SK-N-SH (cell line): ENCODE results near the gene FBXL22.

Experiments
- CHD2 ChIP-seq: fragments of 150-350 bp; IDR thresholded peaks from 2 replicates; pipeline ENCODE4 v1.6.1; 2018; ENCODE audit warnings: low read length; ENCODE audit not compliant: partially characterized antibody
- CTCF ChIP-seq: fragments of 200-600 bp; sonication (generic); IDR thresholded peaks from 2 replicates; pipeline ENCODE4 v1.6.1; 2017; ENCODE audit warnings: antibody characterized with exemption, mild to moderate bottlenecking, moderate library complexity
- EP300 ChIP-seq, 2 experiments: IDR thresholded peaks; 2 replicates each; pipeline versions ENCODE4 v1.4.0 to v1.6.1; 2012; ENCODE audit warnings: borderline replicate concordance in 1 of 2, low read depth in 1 of 2, low read length in 1 of 2
- EZH2phosphoT487 ChIP-seq: fragments of 200-600 bp; sonication (generic); IDR thresholded peaks from 2 replicates; pipeline ENCODE4 v1.6.1; 2017; ENCODE audit warnings: low read depth, mixed run types, mild to moderate bottlenecking, antibody characterized with exemption, moderate library complexity, borderline replicate concordance
- FOXM1 ChIP-seq: IDR thresholded peaks from 2 replicates; pipeline ENCODE4 v1.4.0; 2012; ENCODE audit warnings: low read depth, mild to moderate bottlenecking
- GATA2 ChIP-seq: sonication (generic); formaldehyde crosslinking; IDR thresholded peaks from 2 replicates; pipeline ENCODE4 v1.5.0; 2020; ENCODE audit warnings: mild to moderate bottlenecking, missing genetic modification reagents
- MAX ChIP-seq: IDR thresholded peaks from 2 replicates; pipeline ENCODE4 v1.4.0; 2012; ENCODE audit warnings: low read depth
- POLR2AphosphoS5 ChIP-seq: IDR thresholded peaks from 2 replicates; pipeline ENCODE4 v1.6.1; 2012; ENCODE audit warnings: low read depth, low read length
- RAD21 ChIP-seq: IDR thresholded peaks from 2 replicates; pipeline ENCODE4 v1.6.1; 2012; ENCODE audit warnings: mild to moderate bottlenecking, low read length
- TF ChIP-seq, protein P1 (sequence below): IDR thresholded peaks from 2 replicates; pipeline ENCODE4 v1.6.1; 2012; ENCODE audit warnings: mild to moderate bottlenecking, low read depth, low read length, moderate library complexity
- TF ChIP-seq, protein P2 (sequence below): fragments of 150-350 bp; IDR thresholded peaks from 2 replicates; pipeline ENCODE4 v1.6.1; 2017; ENCODE audit warnings: antibody characterized with exemption, low read length, low read depth, borderline replicate concordance

- TF ChIP-seq CTCF (no peak), EP300 (IDR thresholded peaks at IDR 0.05; ENCODE audit: borderline replicate concordance in 1 of 2, low read depth in 1 of 2, low read length in 1 of 2) (no peak), POLR2AphosphoS5 (no peak), GATA2 (CRISPR knock-in tag) (no peak), CHD2 (no peak), MAX (no peak), FOXM1 (no peak), RAD21 (no peak), EZH2phosphoT487 (no peak)
- TF ChIP-seq, protein P1, sequence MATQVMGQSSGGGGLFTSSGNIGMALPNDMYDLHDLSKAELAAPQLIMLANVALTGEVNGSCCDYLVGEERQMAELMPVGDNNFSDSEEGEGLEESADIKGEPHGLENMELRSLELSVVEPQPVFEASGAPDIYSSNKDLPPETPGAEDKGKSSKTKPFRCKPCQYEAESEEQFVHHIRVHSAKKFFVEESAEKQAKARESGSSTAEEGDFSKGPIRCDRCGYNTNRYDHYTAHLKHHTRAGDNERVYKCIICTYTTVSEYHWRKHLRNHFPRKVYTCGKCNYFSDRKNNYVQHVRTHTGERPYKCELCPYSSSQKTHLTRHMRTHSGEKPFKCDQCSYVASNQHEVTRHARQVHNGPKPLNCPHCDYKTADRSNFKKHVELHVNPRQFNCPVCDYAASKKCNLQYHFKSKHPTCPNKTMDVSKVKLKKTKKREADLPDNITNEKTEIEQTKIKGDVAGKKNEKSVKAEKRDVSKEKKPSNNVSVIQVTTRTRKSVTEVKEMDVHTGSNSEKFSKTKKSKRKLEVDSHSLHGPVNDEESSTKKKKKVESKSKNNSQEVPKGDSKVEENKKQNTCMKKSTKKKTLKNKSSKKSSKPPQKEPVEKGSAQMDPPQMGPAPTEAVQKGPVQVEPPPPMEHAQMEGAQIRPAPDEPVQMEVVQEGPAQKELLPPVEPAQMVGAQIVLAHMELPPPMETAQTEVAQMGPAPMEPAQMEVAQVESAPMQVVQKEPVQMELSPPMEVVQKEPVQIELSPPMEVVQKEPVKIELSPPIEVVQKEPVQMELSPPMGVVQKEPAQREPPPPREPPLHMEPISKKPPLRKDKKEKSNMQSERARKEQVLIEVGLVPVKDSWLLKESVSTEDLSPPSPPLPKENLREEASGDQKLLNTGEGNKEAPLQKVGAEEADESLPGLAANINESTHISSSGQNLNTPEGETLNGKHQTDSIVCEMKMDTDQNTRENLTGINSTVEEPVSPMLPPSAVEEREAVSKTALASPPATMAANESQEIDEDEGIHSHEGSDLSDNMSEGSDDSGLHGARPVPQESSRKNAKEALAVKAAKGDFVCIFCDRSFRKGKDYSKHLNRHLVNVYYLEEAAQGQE: no peak
- TF ChIP-seq, protein P2, sequence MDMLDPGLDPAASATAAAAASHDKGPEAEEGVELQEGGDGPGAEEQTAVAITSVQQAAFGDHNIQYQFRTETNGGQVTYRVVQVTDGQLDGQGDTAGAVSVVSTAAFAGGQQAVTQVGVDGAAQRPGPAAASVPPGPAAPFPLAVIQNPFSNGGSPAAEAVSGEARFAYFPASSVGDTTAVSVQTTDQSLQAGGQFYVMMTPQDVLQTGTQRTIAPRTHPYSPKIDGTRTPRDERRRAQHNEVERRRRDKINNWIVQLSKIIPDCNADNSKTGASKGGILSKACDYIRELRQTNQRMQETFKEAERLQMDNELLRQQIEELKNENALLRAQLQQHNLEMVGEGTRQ: no peak
Observed at GRCh38 chr15:63626955-63627354, 29.8 kb downstream of the FBXL22 start.
